Ovary (tissue), 9 donors: ENCODE results near the gene NPR1. TPM values are rescaled to one million over a fixed set of nuclear protein-coding genes. Genes with fewer than 3 reads are reported as not detected.
"Not testable (repeated sequence)": the region's sequence is repeated elsewhere in the genome, so short reads cannot be mapped to it uniquely, and the experiment has no call there.

Source experiments
- DNase-seq, 5 donors: peaks; one replicate each; pipeline ENCODE4 v3.0.0-alpha.2; 2019 to 2020
- H3K27ac ChIP-seq, 2 donors: fragments of 200-600 bp; one replicate each; pipeline versions ENCODE4 v1.5.1 to v1.8.0; 2019 to 2022
- H3K27me3 ChIP-seq: fragments of 200-600 bp; one replicate; pipeline ENCODE4 v1.8.0; 2022
- H3K36me3 ChIP-seq: fragments of 200-600 bp; sonication (generic); one replicate; pipeline ENCODE4 v1.5.1; 2019
- H3K4me1 ChIP-seq: one replicate; pipeline ENCODE4 v1.8.1; 2013; ENCODE audit warnings: mild to moderate bottlenecking, moderate library complexity; ENCODE audit not compliant: insufficient read depth
- H3K4me3 ChIP-seq: fragments of 200-600 bp; sonication (generic); one replicate; pipeline ENCODE4 v1.5.1; 2017
- H3K9me3 ChIP-seq, 2 donors: fragments of 200-600 bp in 1 of 2; sonication (generic) in 1 of 2; one replicate each; pipeline versions ENCODE4 v1.5.1 to v1.8.1; 2013 to 2019; ENCODE audit warnings: mild to moderate bottlenecking in 1 of 2, moderate library complexity in 1 of 2
- CTCF ChIP-seq, 3 donors: fragments of 450-650 bp in 2 of 3; fragments of 200-600 bp in 1 of 3; IDR thresholded peaks; one replicate each; pipeline versions ENCODE4 v1.5.1 to v1.8.0; 2016 to 2022; ENCODE audit warnings: antibody characterized with exemption in 3 of 3, mild to moderate bottlenecking in 1 of 3
- EP300 ChIP-seq: sonication (generic); formaldehyde crosslinking; IDR thresholded peaks from one replicate; pipeline ENCODE4 v1.6.1; 2017; ENCODE audit warnings: antibody characterized with exemption
- POLR2A ChIP-seq: fragments of 450-650 bp; IDR thresholded peaks from one replicate; pipeline ENCODE4 v1.6.1; 2017; ENCODE audit warnings: antibody characterized with exemption, mild to moderate bottlenecking, moderate library complexity
- WGBS, 3 donors: extraction: QIAGEN DNeasy Blood & Tissue Kit in 1 of 3; methylation state at CpG; one replicate each; pipeline versions ENCODE4 v1.1.5 to v1.1.7; 2013 to 2017; 5-methylcytosine and 5-hydroxymethylcytosine counted together
- intact Hi-C, 4 donors: fragments of 100-400 bp; cut with DNase I; formaldehyde crosslinking; loops; one replicate each; pipeline versions ENCODE4 v1.11.0 to v1.15.1; 2022 to 2023
- polyA plus RNA-seq, 2 donors: library from polyadenylated mRNA; stranded (reverse); fragments of 200-250 nt in 1 of 2; fragments of 350-450 nt in 1 of 2; fragmentation: Illumina TruSeq in 1 of 2; extraction: RNeasy Lipid Tissue Mini Kit (QIAGEN cat#74804) in 1 of 2; gene quantifications; one replicate each; pipeline ENCODE4 v1.2.3, GENCODE V29; 2013 to 2014
- total RNA-seq, 7 donors: library from RNA; depleted of rRNA in 2 of 7; stranded (reverse); fragments of >200 nt in 2 of 7; fragmentation: NEBNext Ultra II Directional in 3 of 7; extraction: Animal tissue kit (Norgen Biotek cat#: 25700) in 3 of 7; gene quantifications; one replicate each; pipeline versions ENCODE4 v1.1.0 to v1.2.4, GENCODE V29; 2016 to 2023
- donor health status: DM: no; HTN: no; CAD: no; lungs with moderate emphysema.
- donor health status: DM: no; HTN: no; CAD: no.
- donor health status: Bipolar disorder and iron deficiency.
- donor health status: DM: yes; HTN: yes; CAD: no.
- donor health status: DM: no; HTN: no; CAD: no.
- donor health status: DM: yes; HTN: yes; CAD: no.

Gene NPR1
- total and polyA plus RNA-seq, 9 donors: 20.6 to 96.5 (median 48.4) TPM

- Histone ChIP-seq H3K27ac (no peak overlapping the region), H3K36me3 (no peaks in the 10 kb centered on the region)
- WGBS, 3 donors: 73 to 81% (median 77%) methylated on average over 4 of the region's 4 CpGs
Observed at GRCh38 chr1:153667439-153667838, 11.0 kb upstream of the NPR1 start.

GRCh38 chr1:153668672-153669071 is 9.8 kb upstream of the NPR1 start:
- DNase-seq: peak in 1 of 5 donors; percentile 28
- H3K27me3 ChIP-seq, H3K4me1 ChIP-seq, H3K4me3 ChIP-seq, H3K36me3 ChIP-seq, H3K9me3 ChIP-seq, H3K27ac ChIP-seq: not testable (repeated sequence)
- intact Hi-C loops: loop anchor here in 2 of 4 donors (5.0 to 10.0 kb wide), 2 partner anchors 136 to 154 kb away; no protein-coding TSS in a partner anchor
- 87 to 92% (median 90%) methylated on average over 8 of the region's 8 CpGs for WGBS, 3 donors

More at GRCh38 chr1:153667439-153667838, 11.0 kb upstream of the NPR1 start:
- Histone ChIP-seq H3K27me3 (no peaks in the 10 kb centered on the region), H3K4me3 (no peak overlapping the region), H3K4me1 (peaks cover 3% of the 10 kb centered on the region), H3K9me3 (no peaks in the 10 kb centered on the region)
- no peak for TF ChIP-seq EP300
- TF ChIP-seq CTCF (IDR thresholded peaks at IDR 0.05): no peak
- no peak for TF ChIP-seq POLR2A
- no peak for DNase-seq
- intact Hi-C loops: loop anchor here in 2 of 4 donors (5.0 to 10.0 kb wide), 2 partner anchors 135 to 153 kb away; no protein-coding TSS in a partner anchor

- peaks cover 3% of the 10 kb centered on the region for H3K4me1 ChIP-seq
- H3K4me3 ChIP-seq: peak overlapping the region; percentile 71
- no peaks in the 10 kb centered on the region for H3K36me3 ChIP-seq
- H3K27ac ChIP-seq: no peak overlapping the region
- no peaks in the 10 kb centered on the region for H3K27me3 ChIP-seq
- TF ChIP-seq EP300 (no peak), CTCF (IDR thresholded peaks at IDR 0.05) (no peak), POLR2A (no peak)
- H3K9me3 ChIP-seq: no peaks in the 10 kb centered on the region
- intact Hi-C loops: loop anchor here (5.0 to 10.0 kb wide), 6 partner anchors 92 to 318 kb away; partner anchors contain the start of genes DENND4B (in 2 of the 4) and RAB13 (in 2 of the 4)
- WGBS, 3 donors: 64 to 74% (median 73%) methylated on average over 6 of the region's 6 CpGs
- DNase-seq: no peak
Observed at GRCh38 chr1:153669606-153670005, 8.9 kb upstream of the NPR1 start.

GRCh38 chr1:153670257-153670858 is 8.1 kb upstream of the NPR1 start:
- peak in 1 of 5 donors; percentile 63 for DNase-seq
- H3K4me1 ChIP-seq: peaks cover 3% of the 10 kb centered on the region
- H3K27me3 ChIP-seq: no peaks in the 10 kb centered on the region
- TF ChIP-seq POLR2A (no peak), EP300 (no peak)
- intact Hi-C loops: loop anchor here in 3 of 4 donors (5.0 to 10.0 kb wide), 4 partner anchors 93 to 317 kb away; partner anchors contain the start of genes DENND4B (in 2 of the 3) and RAB13 (in 2 of the 3)
- no peaks in the 10 kb centered on the region for H3K36me3 ChIP-seq
- H3K9me3 ChIP-seq: no peaks in the 10 kb centered on the region
- 0 to 1% (median 1%) methylated on average over 22 of the region's 22 CpGs for WGBS, 3 donors
- peak overlapping the region; percentile 71 for H3K4me3 ChIP-seq
- peak overlapping the region; percentile 49 to 53 for H3K27ac ChIP-seq

GRCh38 chr1:153670859-153671627 is 7.4 kb upstream of the NPR1 start, which contains the start of gene ILF2:
TSS of gene ILF2 (minus strand) at chr1:153670993. CDS start at chr1:153670922, 71 bp downstream.
- 0 to 1% (median 1%) methylated on average over 35 of the region's 35 CpGs for WGBS, 3 donors
- H3K4me1 ChIP-seq: peaks cover 3% of the 10 kb centered on the region
- H3K36me3 ChIP-seq: no peaks in the 10 kb centered on the region
- intact Hi-C loops: loop anchor here in 3 of 4 donors (5.0 to 10.0 kb wide), 4 partner anchors 94 to 316 kb away; partner anchors contain the start of genes DENND4B (in 2 of the 3) and RAB13 (in 2 of the 3)
- peak within 1 kb of the TSS; percentile 71 for H3K4me3 ChIP-seq
- H3K9me3 ChIP-seq: no peaks in the 10 kb centered on the region
- no peaks in the 10 kb centered on the region for H3K27me3 ChIP-seq
- TF ChIP-seq EP300: peak; percentile 41
- peak in 1 of 3 donors; percentile 36 for TF ChIP-seq CTCF (IDR thresholded peaks at IDR 0.05)
- TF ChIP-seq POLR2A: peak; percentile 94
- peak; percentile 96 to 99 (median 97) for DNase-seq
- peak within 1 kb of the TSS; percentile 49 to 78 for H3K27ac ChIP-seq

- peak overlapping the region; percentile 15 to 78 for H3K27ac ChIP-seq
- H3K27me3 ChIP-seq, H3K4me1 ChIP-seq, H3K36me3 ChIP-seq, H3K9me3 ChIP-seq: not testable (repeated sequence)
- 3 to 5% (median 4%) methylated on average over 28 of the region's 28 CpGs for WGBS, 3 donors
- DNase-seq: peak; percentile 38 to 70 (median 57)
- peak overlapping the region; percentile 50 for H3K4me3 ChIP-seq
- intact Hi-C loops: loop anchor here in 3 of 4 donors (2.0 to 10.0 kb wide), 5 partner anchors 59 to 316 kb away; partner anchors contain the start of genes DENND4B (in 2 of the 3), RAB13 (in 2 of the 3) and S100A16 (in 1 of the 3)
Observed at GRCh38 chr1:153671628-153672353, 6.7 kb upstream of the NPR1 start.
